ENCODE data around the gene PCNX2. TPM values are rescaled to one million over a fixed set of nuclear protein-coding genes. Genes with fewer than 3 reads are reported as not detected.

Gene PCNX2
- total and polyA plus RNA-seq, 10 of the 15 experiments (the other 5 are each of a cell fraction or from before 2014, with no cell fraction given) = 2.1 to 16.4 (median 8.1) TPM

DNA sequence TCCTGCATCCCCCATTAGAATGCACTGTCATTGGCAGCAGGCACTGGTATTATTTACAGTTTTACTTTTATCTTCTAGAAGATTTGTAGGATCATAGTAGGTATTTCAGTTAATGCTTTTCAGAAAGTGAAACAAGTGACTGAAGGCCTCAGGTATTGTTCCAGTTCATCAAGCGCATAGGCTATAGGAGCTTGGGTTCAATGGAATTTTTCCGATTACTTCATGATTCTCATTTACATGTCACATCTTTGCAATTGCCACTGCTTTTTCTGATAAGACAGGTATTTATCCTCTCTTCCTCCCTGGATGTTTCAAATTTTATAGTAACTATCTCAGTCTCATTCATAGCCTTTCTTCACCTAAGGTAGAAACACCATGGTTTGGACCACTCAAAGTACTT lies 183.8 kb downstream of the PCNX2 start (continued):
- TF ChIP-seq, protein P1, sequence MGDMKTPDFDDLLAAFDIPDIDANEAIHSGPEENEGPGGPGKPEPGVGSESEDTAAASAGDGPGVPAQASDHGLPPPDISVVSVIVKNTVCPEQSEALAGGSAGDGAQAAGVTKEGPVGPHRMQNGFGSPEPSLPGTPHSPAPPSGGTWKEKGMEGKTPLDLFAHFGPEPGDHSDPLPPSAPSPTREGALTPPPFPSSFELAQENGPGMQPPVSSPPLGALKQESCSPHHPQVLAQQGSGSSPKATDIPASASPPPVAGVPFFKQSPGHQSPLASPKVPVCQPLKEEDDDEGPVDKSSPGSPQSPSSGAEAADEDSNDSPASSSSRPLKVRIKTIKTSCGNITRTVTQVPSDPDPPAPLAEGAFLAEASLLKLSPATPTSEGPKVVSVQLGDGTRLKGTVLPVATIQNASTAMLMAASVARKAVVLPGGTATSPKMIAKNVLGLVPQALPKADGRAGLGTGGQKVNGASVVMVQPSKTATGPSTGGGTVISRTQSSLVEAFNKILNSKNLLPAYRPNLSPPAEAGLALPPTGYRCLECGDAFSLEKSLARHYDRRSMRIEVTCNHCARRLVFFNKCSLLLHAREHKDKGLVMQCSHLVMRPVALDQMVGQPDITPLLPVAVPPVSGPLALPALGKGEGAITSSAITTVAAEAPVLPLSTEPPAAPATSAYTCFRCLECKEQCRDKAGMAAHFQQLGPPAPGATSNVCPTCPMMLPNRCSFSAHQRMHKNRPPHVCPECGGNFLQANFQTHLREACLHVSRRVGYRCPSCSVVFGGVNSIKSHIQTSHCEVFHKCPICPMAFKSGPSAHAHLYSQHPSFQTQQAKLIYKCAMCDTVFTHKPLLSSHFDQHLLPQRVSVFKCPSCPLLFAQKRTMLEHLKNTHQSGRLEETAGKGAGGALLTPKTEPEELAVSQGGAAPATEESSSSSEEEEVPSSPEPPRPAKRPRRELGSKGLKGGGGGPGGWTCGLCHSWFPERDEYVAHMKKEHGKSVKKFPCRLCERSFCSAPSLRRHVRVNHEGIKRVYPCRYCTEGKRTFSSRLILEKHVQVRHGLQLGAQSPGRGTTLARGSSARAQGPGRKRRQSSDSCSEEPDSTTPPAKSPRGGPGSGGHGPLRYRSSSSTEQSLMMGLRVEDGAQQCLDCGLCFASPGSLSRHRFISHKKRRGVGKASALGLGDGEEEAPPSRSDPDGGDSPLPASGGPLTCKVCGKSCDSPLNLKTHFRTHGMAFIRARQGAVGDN (IDR thresholded peaks at IDR 0.05) = no peak
- TF ChIP-seq, protein P2, sequence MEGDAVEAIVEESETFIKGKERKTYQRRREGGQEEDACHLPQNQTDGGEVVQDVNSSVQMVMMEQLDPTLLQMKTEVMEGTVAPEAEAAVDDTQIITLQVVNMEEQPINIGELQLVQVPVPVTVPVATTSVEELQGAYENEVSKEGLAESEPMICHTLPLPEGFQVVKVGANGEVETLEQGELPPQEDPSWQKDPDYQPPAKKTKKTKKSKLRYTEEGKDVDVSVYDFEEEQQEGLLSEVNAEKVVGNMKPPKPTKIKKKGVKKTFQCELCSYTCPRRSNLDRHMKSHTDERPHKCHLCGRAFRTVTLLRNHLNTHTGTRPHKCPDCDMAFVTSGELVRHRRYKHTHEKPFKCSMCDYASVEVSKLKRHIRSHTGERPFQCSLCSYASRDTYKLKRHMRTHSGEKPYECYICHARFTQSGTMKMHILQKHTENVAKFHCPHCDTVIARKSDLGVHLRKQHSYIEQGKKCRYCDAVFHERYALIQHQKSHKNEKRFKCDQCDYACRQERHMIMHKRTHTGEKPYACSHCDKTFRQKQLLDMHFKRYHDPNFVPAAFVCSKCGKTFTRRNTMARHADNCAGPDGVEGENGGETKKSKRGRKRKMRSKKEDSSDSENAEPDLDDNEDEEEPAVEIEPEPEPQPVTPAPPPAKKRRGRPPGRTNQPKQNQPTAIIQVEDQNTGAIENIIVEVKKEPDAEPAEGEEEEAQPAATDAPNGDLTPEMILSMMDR (IDR thresholded peaks at IDR 0.05 in 2 of 3, conservative IDR thresholded peaks at IDR 0.05 in 1 of 3; ENCODE audit: control insufficient read depth in 2 of 3, extremely low read depth in 1 of 3, insufficient read depth in 1 of 3, low read depth in 3 of 3, low read length in 3 of 3) = no peak
- no peak for TF ChIP-seq NBN (IDR thresholded peaks at IDR 0.05)

DNA sequence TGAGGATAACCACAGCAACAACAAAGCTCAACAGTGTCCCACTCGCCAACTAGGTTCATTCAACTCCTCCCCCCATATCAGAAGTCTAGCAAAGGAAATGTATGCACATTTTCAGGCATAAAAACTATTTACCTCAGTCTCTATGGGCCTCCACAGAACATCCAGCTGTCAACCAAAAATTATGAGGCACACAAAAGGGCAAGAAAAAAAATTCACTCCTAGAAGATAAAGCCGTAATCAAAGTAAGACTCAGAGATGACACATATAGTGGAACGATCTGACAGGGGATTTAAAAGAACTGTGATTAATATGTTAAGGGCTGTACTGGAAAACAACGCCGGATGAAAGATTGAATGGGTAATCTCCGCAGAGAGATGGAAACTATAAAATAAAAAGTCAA lies 186.4 kb downstream of the PCNX2 start:
- intact Hi-C loops (cut with micrococcal nuclease; ENCODE audit: unreplicated experiment) = no loop called here
- no peaks in the 10 kb centered on the region for H4K20me1 ChIP-seq (ENCODE audit: control insufficient read depth, insufficient read depth)
- ChIA-PET SMC1A (ENCODE audit: uncharacterized antibody, unreplicated experiment) (no interaction called here), CTCF (no interaction called here), POLR2A (no interaction called here), RAD21 (ENCODE audit: unreplicated experiment) (no interaction called here)
- H3K27ac ChIP-seq (ENCODE audit: control insufficient read depth, insufficient read depth) = no peak overlapping the region
- peaks cover 5% of the 10 kb centered on the region; the same call in 1 of the 2 replicates for H3K4me1 ChIP-seq (ENCODE audit: control insufficient read depth, insufficient read depth, low read length)
- no peak overlapping the region for H3K9ac ChIP-seq (ENCODE audit: control insufficient read depth, insufficient read depth, low read length)
- no peak overlapping the region for H3K4me3 ChIP-seq
- no peaks in the 10 kb centered on the region for H3K9me3 ChIP-seq (replicated peaks; ENCODE audit: control insufficient read depth, insufficient read depth, low read length)
- FAIRE-seq (no peak), ATAC-seq (no peak), DNase-seq (ENCODE audit: low read depth, low spot score) (no peak)
- no peaks in the 10 kb centered on the region for H3K27me3 ChIP-seq (replicated peaks in 1 of 2; ENCODE audit: control insufficient read depth in 2 of 2, insufficient read depth in 2 of 2, low read length in 1 of 2)
- 80% methylated on average over 6 of the region's 6 CpGs for WGBS (ENCODE audit: insufficient coverage, insufficient replicate concordance, low lambda C conversion rate, missing lambda C conversion rate)
- H3K4me2 ChIP-seq (ENCODE audit: control insufficient read depth, insufficient read depth) = no peak overlapping the region
- in situ Hi-C loops (cut with MboI) = no loop called here
- no TSS peak for BruUV-seq (replicated peaks)
- H2AFZ ChIP-seq (ENCODE audit: control insufficient read depth, low read depth, low read length) = no peak overlapping the region
- H3K79me2 ChIP-seq (ENCODE audit: control insufficient read depth, insufficient read depth, low read length) = no peaks in the 10 kb centered on the region
- no peaks in the 10 kb centered on the region for H3K36me3 ChIP-seq (ENCODE audit: control insufficient read depth in 2 of 2, insufficient read depth in 2 of 2, low read length in 1 of 2)
- TF ChIP-seq CHD1 (IDR thresholded peaks at IDR 0.05; ENCODE audit: low read depth, low read length) (no peak), POU2F2 (IDR thresholded peaks at IDR 0.05; ENCODE audit: borderline replicate concordance, low read depth, low read length) (no peak), ZBED1 (IDR thresholded peaks at IDR 0.05; ENCODE audit: borderline replicate concordance) (no peak), ZNF274 (IDR thresholded peaks at IDR 0.05; ENCODE audit: insufficient read depth, insufficient read length) (no peak), HDGF (IDR thresholded peaks at IDR 0.05) (no peak), NRF1 (conservative IDR thresholded peaks at IDR 0.05; ENCODE audit: low read depth, low read length) (no peak)
- TF ChIP-seq, protein P3, sequence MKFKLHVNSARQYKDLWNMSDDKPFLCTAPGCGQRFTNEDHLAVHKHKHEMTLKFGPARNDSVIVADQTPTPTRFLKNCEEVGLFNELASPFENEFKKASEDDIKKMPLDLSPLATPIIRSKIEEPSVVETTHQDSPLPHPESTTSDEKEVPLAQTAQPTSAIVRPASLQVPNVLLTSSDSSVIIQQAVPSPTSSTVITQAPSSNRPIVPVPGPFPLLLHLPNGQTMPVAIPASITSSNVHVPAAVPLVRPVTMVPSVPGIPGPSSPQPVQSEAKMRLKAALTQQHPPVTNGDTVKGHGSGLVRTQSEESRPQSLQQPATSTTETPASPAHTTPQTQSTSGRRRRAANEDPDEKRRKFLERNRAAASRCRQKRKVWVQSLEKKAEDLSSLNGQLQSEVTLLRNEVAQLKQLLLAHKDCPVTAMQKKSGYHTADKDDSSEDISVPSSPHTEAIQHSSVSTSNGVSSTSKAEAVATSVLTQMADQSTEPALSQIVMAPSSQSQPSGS (IDR thresholded peaks at IDR 0.05; ENCODE audit: low read length) = no peak
- TF ChIP-seq, protein P4, sequence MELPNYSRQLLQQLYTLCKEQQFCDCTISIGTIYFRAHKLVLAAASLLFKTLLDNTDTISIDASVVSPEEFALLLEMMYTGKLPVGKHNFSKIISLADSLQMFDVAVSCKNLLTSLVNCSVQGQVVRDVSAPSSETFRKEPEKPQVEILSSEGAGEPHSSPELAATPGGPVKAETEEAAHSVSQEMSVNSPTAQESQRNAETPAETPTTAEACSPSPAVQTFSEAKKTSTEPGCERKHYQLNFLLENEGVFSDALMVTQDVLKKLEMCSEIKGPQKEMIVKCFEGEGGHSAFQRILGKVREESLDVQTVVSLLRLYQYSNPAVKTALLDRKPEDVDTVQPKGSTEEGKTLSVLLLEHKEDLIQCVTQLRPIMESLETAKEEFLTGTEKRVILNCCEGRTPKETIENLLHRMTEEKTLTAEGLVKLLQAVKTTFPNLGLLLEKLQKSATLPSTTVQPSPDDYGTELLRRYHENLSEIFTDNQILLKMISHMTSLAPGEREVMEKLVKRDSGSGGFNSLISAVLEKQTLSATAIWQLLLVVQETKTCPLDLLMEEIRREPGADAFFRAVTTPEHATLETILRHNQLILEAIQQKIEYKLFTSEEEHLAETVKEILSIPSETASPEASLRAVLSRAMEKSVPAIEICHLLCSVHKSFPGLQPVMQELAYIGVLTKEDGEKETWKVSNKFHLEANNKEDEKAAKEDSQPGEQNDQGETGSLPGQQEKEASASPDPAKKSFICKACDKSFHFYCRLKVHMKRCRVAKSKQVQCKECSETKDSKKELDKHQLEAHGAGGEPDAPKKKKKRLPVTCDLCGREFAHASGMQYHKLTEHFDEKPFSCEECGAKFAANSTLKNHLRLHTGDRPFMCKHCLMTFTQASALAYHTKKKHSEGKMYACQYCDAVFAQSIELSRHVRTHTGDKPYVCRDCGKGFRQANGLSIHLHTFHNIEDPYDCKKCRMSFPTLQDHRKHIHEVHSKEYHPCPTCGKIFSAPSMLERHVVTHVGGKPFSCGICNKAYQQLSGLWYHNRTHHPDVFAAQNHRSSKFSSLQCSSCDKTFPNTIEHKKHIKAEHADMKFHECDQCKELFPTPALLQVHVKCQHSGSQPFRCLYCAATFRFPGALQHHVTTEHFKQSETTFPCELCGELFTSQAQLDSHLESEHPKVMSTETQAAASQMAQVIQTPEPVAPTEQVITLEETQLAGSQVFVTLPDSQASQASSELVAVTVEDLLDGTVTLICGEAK (IDR thresholded peaks at IDR 0.05; ENCODE audit: borderline replicate concordance) = no peak

Measured in GM12878 (cell line).